8988T (cell line): ENCODE measurements around the gene ALOXE3.

ENCODE experiments used
- DNase-seq: peaks from one replicate; pipeline ENCODE4 v3.0.0; 2011

Gene ALOXE3

GRCh38 chr17:8046306-8046928, 71.9 kb downstream of the ALOXE3 start:
- no peak for DNase-seq
